A673 (cell line): ENCODE data around the gene FOXC1. TPM values are rescaled to one million over a fixed set of nuclear protein-coding genes. Genes with fewer than 3 reads are reported as not detected.

ENCODE experiments used
- BruUV-seq: library from RNA; stranded (reverse); fragments of 400-500 nt; replicated peaks from 2 replicates; lab custom pipeline; 2021; lab: Mats Ljungman, UMichigan
- CTCF ChIA-PET: fragments of 300-600 bp; sonication (Branson Sonifier 250); formaldehyde crosslinking; loops from one replicate; lab custom pipeline; 2022; ENCODE audit warnings: antibody characterized with exemption; lab: Charles Lee
- POLR2A ChIA-PET: fragments of 300-600 bp; sonication (Branson Sonifier 250); formaldehyde crosslinking; loops from one replicate; lab custom pipeline; 2022; ENCODE audit warnings: antibody characterized with exemption; ENCODE audit not compliant: low non-redundant PET; lab: Charles Lee
- DNase-seq: peaks from one replicate; pipeline ENCODE4 v3.0.0-alpha.2; 2015; ENCODE audit warnings: low spot score
- H3K27ac ChIP-seq: fragments of 200-600 bp; sonication (generic); 2 replicates; pipeline ENCODE4 v1.5.1; 2016; ENCODE audit warnings: mixed run types, low read depth, mild to moderate bottlenecking, mixed read lengths, antibody characterized with exemption, low read length; ENCODE audit not compliant: poor library complexity, severe bottlenecking
- H3K27me3 ChIP-seq: fragments of 200-600 bp; sonication (generic); replicated peaks from 2 replicates; pipeline ENCODE4 v1.6.1; 2017; ENCODE audit warnings: mixed run types, low read depth, mild to moderate bottlenecking, mixed read lengths, antibody characterized with exemption, low read length; ENCODE audit not compliant: insufficient read depth, poor library complexity
- H3K36me3 ChIP-seq: fragments of 200-600 bp; sonication (generic); 2 replicates; pipeline ENCODE4 v1.6.1; 2016; ENCODE audit warnings: mixed run types, mild to moderate bottlenecking, mixed read lengths, antibody characterized with exemption, low read length; ENCODE audit not compliant: insufficient read depth, poor library complexity, severe bottlenecking
- H3K4me1 ChIP-seq: fragments of 200-600 bp; sonication (generic); 2 replicates; pipeline ENCODE4 v1.6.1; 2017; ENCODE audit warnings: mixed run types, mild to moderate bottlenecking, mixed read lengths, antibody characterized with exemption, low read length; ENCODE audit not compliant: insufficient read depth, poor library complexity, severe bottlenecking
- H3K4me3 ChIP-seq: fragments of 200-600 bp; sonication (generic); 2 replicates; pipeline ENCODE4 v1.5.1; 2016; ENCODE audit warnings: low read depth, mixed run types, mild to moderate bottlenecking, mixed read lengths, low read length; ENCODE audit not compliant: poor library complexity, severe bottlenecking
- H3K9me3 ChIP-seq: fragments of 200-600 bp; sonication (generic); 2 replicates; pipeline ENCODE4 v1.6.1; 2016; ENCODE audit warnings: mixed run types, low read depth, mild to moderate bottlenecking, mixed read lengths, antibody characterized with exemption, low read length; ENCODE audit not compliant: poor library complexity, severe bottlenecking
- EZH2 ChIP-seq: fragments of 200-600 bp; sonication (generic); IDR thresholded peaks from 2 replicates; pipeline ENCODE4 v1.6.1; 2017; ENCODE audit warnings: borderline replicate concordance, low read depth, mild to moderate bottlenecking, mixed read lengths, antibody characterized with exemption, low read length; ENCODE audit not compliant: poor library complexity, severe bottlenecking
- intact Hi-C: fragments of 100-400 bp; cut with micrococcal nuclease; formaldehyde crosslinking; loops from one replicate; pipeline ENCODE4 v1.10.0; 2022; ENCODE audit not compliant: unreplicated experiment
- total RNA-seq: library from RNA; stranded (reverse); gene quantifications from 2 replicates; pipeline ENCODE4 v1.2.3, GENCODE V29; 2021
- TF ChIP-seq, protein P1 (sequence below): fragments of 300-800, 200-600 bp; sonication (generic); conservative IDR thresholded peaks from 2 replicates; pipeline ENCODE4 v1.5.1; 2017; ENCODE audit warnings: low read depth, mild to moderate bottlenecking, antibody characterized with exemption, low read length, moderate library complexity, mixed read lengths

Gene FOXC1
- total RNA-seq, 1 experiment from 2014 or later, result 0.49 TPM

- no TSS peak for BruUV-seq
- TF ChIP-seq, protein P1, sequence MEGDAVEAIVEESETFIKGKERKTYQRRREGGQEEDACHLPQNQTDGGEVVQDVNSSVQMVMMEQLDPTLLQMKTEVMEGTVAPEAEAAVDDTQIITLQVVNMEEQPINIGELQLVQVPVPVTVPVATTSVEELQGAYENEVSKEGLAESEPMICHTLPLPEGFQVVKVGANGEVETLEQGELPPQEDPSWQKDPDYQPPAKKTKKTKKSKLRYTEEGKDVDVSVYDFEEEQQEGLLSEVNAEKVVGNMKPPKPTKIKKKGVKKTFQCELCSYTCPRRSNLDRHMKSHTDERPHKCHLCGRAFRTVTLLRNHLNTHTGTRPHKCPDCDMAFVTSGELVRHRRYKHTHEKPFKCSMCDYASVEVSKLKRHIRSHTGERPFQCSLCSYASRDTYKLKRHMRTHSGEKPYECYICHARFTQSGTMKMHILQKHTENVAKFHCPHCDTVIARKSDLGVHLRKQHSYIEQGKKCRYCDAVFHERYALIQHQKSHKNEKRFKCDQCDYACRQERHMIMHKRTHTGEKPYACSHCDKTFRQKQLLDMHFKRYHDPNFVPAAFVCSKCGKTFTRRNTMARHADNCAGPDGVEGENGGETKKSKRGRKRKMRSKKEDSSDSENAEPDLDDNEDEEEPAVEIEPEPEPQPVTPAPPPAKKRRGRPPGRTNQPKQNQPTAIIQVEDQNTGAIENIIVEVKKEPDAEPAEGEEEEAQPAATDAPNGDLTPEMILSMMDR, result peak; percentile 73
- TF ChIP-seq EZH2, result no peak
- no peaks in the 10 kb centered on the region for H3K9me3 ChIP-seq
- ChIA-PET POLR2A (no interaction called here), CTCF (interaction anchor here (0.5 to 0.6 kb wide), 2 partner anchors 750 to 1034 kb away, joined by 3 read pairs; no protein-coding TSS in a partner anchor)
- peak overlapping the region; percentile 43 for H3K4me3 ChIP-seq
- H3K4me1 ChIP-seq, result peaks cover 27% of the 10 kb centered on the region
- H3K27ac ChIP-seq, result no peak overlapping the region
- DNase-seq, result peak; percentile 81
- H3K36me3 ChIP-seq, result no peaks in the 10 kb centered on the region
- H3K27me3 ChIP-seq, result peaks cover 49% of the 10 kb centered on the region
- intact Hi-C loops, result loop anchor here (1.0 to 5.0 kb wide), 5 partner anchors 418 to 1093 kb away; no protein-coding TSS in a partner anchor
These were observed 5.3 kb upstream of the FOXC1 start for GRCh38 chr6:1604158-1605003.

GRCh38 chr6:1605004-1605892 lies 4.5 kb upstream of the FOXC1 start:
- no peak overlapping the region for H3K27ac ChIP-seq
- H3K36me3 ChIP-seq, result no peaks in the 10 kb centered on the region
- CTCF ChIA-PET, result interaction anchor here (0.5 to 1.3 kb wide), 4 partner anchors 492 to 1033 kb away, joined by 3 read pairs; no protein-coding TSS in a partner anchor
- intact Hi-C loops, result loop anchor here (2.0 kb wide), 2 partner anchors 592 to 750 kb away; no protein-coding TSS in a partner anchor
- no peak for DNase-seq
- no peak for TF ChIP-seq EZH2
- BruUV-seq, result no TSS peak
- POLR2A ChIA-PET, result no interaction called here
- H3K4me3 ChIP-seq, result peak overlapping the region; percentile 43
- H3K9me3 ChIP-seq, result no peaks in the 10 kb centered on the region
- peaks cover 50% of the 10 kb centered on the region for H3K27me3 ChIP-seq
- H3K4me1 ChIP-seq, result peaks cover 27% of the 10 kb centered on the region

DNA sequence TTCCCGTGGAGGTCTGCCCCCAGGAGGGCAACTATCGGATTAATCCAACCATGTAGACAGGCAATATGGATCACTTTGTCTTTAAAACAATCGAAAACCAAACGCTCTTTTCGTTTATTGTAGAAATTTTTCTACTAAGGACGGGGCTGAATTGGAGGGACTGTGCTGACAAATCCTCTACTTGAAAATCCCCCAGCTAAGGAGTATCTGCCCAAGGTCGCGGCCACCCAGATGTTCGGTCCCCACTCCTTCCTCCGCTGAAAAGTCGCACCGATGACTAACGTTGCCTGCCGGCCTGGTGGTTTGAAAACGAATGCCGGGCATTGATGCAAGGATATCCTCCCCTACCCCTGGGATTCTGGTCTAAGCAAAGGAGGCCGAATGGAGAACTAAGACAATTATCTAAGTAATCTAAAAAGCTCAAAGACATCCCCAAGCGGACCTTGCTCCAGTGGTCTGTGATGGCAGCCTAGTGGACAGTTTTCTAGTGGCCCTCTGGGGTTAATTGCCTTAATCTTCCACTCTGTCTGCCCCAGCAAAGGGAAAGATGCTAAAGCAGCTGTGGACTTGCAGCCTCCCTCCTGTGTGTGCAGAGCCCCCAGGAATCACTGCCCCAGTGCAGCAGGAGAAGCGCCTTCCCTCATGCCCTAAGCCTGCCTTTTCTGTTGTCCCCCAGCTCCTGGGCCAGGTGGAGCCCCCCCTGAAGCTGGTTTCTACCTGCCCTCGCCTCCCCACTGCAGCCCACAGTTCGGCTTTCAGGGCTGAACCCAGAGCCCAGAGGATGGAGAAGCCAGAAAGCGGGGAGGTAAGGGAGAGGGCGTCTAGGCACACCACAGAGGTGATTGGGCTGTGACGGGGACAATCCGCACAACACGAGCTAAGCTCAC lies 3.6 kb upstream of the FOXC1 start:
- Histone ChIP-seq H3K27me3 (peaks cover 58% of the 10 kb centered on the region), H3K4me3 (no peak overlapping the region), H3K27ac (no peak overlapping the region), H3K9me3 (no peaks in the 10 kb centered on the region), H3K4me1 (peaks cover 27% of the 10 kb centered on the region), H3K36me3 (no peaks in the 10 kb centered on the region)
- no peak for DNase-seq
- ChIA-PET POLR2A (no interaction called here), CTCF (interaction anchor here (0.6 to 1.3 kb wide), 2 partner anchors 491 to 498 kb away, joined by 3 read pairs; no protein-coding TSS in a partner anchor)
- intact Hi-C loops, result loop anchor here (2.0 kb wide), 2 partner anchors 591 to 749 kb away; no protein-coding TSS in a partner anchor
- TF ChIP-seq, protein P1, result no peak
- no peak for TF ChIP-seq EZH2
- BruUV-seq, result no TSS peak
